K562 (cell line): ENCODE data around the gene MAN1B1. TPM values are rescaled to one million over a fixed set of nuclear protein-coding genes. Genes with fewer than 3 reads are reported as not detected.

Source experiments
- ATAC-seq: fragments of 200-7000 bp; cut with Tn5 transposase; 3 replicates; pipeline ENCODE4 v1.9.1; 2020; ENCODE audit warnings: moderate library complexity
- BruUV-seq: library from RNA; stranded (reverse); fragments of 400-500 nt; replicated peaks from 2 replicates; lab custom pipeline; 2021; lab: Mats Ljungman, UMichigan
- CTCF ChIA-PET: fragments of 300-600 bp; formaldehyde crosslinking; extraction: SDS; loops from one replicate; lab custom pipeline; 2021; ENCODE audit warnings: low intra/inter-chr PET ratio; lab: Yijun Ruan, JAX
- POLR2A ChIA-PET: fragments of 300-600, 350-650 bp; sonication (Branson Sonifier 250); formaldehyde crosslinking; extraction: SDS; loops from one replicate; lab custom pipeline; 2021; ENCODE audit warnings: antibody characterized with exemption, inconsistent platforms; lab: Yijun Ruan, JAX
- DNase-seq, 4 experiments: peaks; one replicate each; pipeline versions ENCODE4 v3.0.0 to v3.0.0-alpha.2; 2011 to 2018; ENCODE audit warnings: low spot score in 3 of 4, mixed read lengths in 3 of 4; ENCODE audit errors: extremely low read depth in 1 of 4
- FAIRE-seq: peaks from 2 replicates; lab custom pipeline; 2011; peaks lifted over from hg19 to GRCh38; lab: Jason Lieb, UNC
- H2AFZ ChIP-seq: 2 replicates; pipeline ENCODE4 v1.6.0; 2011; ENCODE audit warnings: low read depth, low read length, control low read depth, inconsistent platforms
- H3K27ac ChIP-seq: fragments of 200-600 bp; 3 replicates; pipeline ENCODE4 v1.8.0; 2011; ENCODE audit warnings: low read depth, mild to moderate bottlenecking, control low read depth, inconsistent platforms, low read length, moderate library complexity, mixed read lengths; ENCODE audit errors: extremely low read depth
- H3K27me3 ChIP-seq, 2 experiments: fragments of 300-600 bp in 1 of 2; 2 replicates in 1 of 2; 3 replicates in 1 of 2; pipeline versions ENCODE4 v1.6.0 to v1.8.0; 2011; ENCODE audit warnings: inconsistent platforms in 2 of 2, low read length in 2 of 2, mild to moderate bottlenecking in 1 of 2, mixed read lengths in 1 of 2, moderate library complexity in 1 of 2; ENCODE audit not compliant: control insufficient read depth in 2 of 2, insufficient read depth in 2 of 2
- H3K36me3 ChIP-seq: fragments of 300-600 bp; 3 replicates; pipeline ENCODE4 v1.8.0; 2011; ENCODE audit warnings: mild to moderate bottlenecking, low read length, inconsistent platforms; ENCODE audit not compliant: control insufficient read depth, insufficient read depth
- H3K4me1 ChIP-seq, 2 experiments: fragments of 200-600 bp in 1 of 2; replicated peaks in 1 of 2; 2 replicates in 1 of 2; 3 replicates in 1 of 2; pipeline versions ENCODE4 v1.5.1 to v1.8.0; 2011; ENCODE audit warnings: inconsistent platforms in 2 of 2, low read length in 2 of 2, mild to moderate bottlenecking in 1 of 2, mixed read lengths in 1 of 2, moderate library complexity in 1 of 2; ENCODE audit not compliant: control insufficient read depth in 2 of 2, insufficient read depth in 2 of 2
- H3K4me2 ChIP-seq: 2 replicates; pipeline ENCODE4 v1.6.1; 2011; ENCODE audit warnings: low read length, control low read depth, inconsistent platforms, mixed read lengths; ENCODE audit not compliant: insufficient read depth
- H3K4me3 ChIP-seq: fragments of 200-600 bp; sonication (generic), shearing (Covaris generic); 2 replicates; pipeline ENCODE4 v1.5.1; 2016; ENCODE audit warnings: control low read depth, inconsistent platforms
- H3K79me2 ChIP-seq: fragments of 200-600 bp; 3 replicates; pipeline ENCODE4 v1.8.0; 2011; ENCODE audit warnings: low read length, inconsistent platforms; ENCODE audit not compliant: control insufficient read depth, insufficient read depth
- H3K9ac ChIP-seq, 2 experiments: 2 replicates each; pipeline versions ENCODE4 v1.6.0 to v1.6.1; 2011; ENCODE audit warnings: low read depth in 2 of 2, low read length in 2 of 2, control low read depth in 1 of 2, inconsistent platforms in 1 of 2, mild to moderate bottlenecking in 1 of 2, mixed read lengths in 1 of 2; ENCODE audit not compliant: insufficient read depth in 1 of 2
- H3K9me1 ChIP-seq: one replicate; pipeline ENCODE4 v1.6.0; 2011; ENCODE audit warnings: inconsistent platforms, mild to moderate bottlenecking, low read length, moderate library complexity; ENCODE audit not compliant: control insufficient read depth, insufficient read depth
- H3K9me3 ChIP-seq: replicated peaks from 2 replicates; pipeline ENCODE4 v1.5.1; 2011; ENCODE audit warnings: low read depth, low read length, inconsistent platforms; ENCODE audit not compliant: control insufficient read depth, insufficient read depth
- H4K20me1 ChIP-seq: replicated peaks from 2 replicates; pipeline ENCODE4 v1.6.1; 2011; ENCODE audit warnings: low read length, inconsistent platforms, mixed read lengths; ENCODE audit not compliant: control insufficient read depth, insufficient read depth
- DACH1 ChIP-seq: fragments of 450-650 bp; IDR thresholded peaks from 2 replicates; pipeline ENCODE4 v1.6.1; 2018; ENCODE audit not compliant: partially characterized antibody
- ETS2 ChIP-seq: IDR thresholded peaks from 2 replicates; pipeline ENCODE4 v1.6.1; 2016; ENCODE audit warnings: borderline replicate concordance, missing genetic modification characterization, mild to moderate bottlenecking, moderate library complexity, missing compliant biosample characterization; ENCODE audit not compliant: poor library complexity, severe bottlenecking
- FOXJ3 ChIP-seq: sonication (generic); formaldehyde crosslinking; IDR thresholded peaks from 2 replicates; pipeline ENCODE4 v1.4.0; 2020; ENCODE audit warnings: mild to moderate bottlenecking, missing genetic modification reagents
- HDAC3 ChIP-seq: fragments of 450-650 bp; IDR thresholded peaks from 2 replicates; pipeline ENCODE4 v1.6.1; 2018; ENCODE audit warnings: borderline replicate concordance, mild to moderate bottlenecking, moderate library complexity; ENCODE audit not compliant: partially characterized antibody
- JUNB ChIP-seq: fragments of 450-650 bp; formaldehyde crosslinking; conservative IDR thresholded peaks from 2 replicates; pipeline ENCODE4 v1.4.0; 2020; ENCODE audit warnings: mild to moderate bottlenecking
- MTA2 ChIP-seq: fragments of 450-650 bp; IDR thresholded peaks from 2 replicates; pipeline ENCODE4 v1.6.1; 2016; ENCODE audit warnings: low read depth
- RAD21 ChIP-seq, 2 experiments: fragments of 250-450 bp in 1 of 2; fragments of 450-650 bp in 1 of 2; sonication (Bioruptor Pico) in 1 of 2; formaldehyde crosslinking in 1 of 2; IDR thresholded peaks in 1 of 2; conservative IDR thresholded peaks in 1 of 2; 2 replicates each; pipeline versions ENCODE4 v1.4.0 to v1.8.0; 2020 to 2022; ENCODE audit warnings: mild to moderate bottlenecking in 2 of 2, moderate library complexity in 1 of 2
- RUNX1 ChIP-seq: sonication (generic); IDR thresholded peaks from 2 replicates; pipeline ENCODE4 v1.6.1; 2016; ENCODE audit warnings: antibody characterized with exemption, low read depth
- SMAD2 ChIP-seq: fragments of 150-350 bp; IDR thresholded peaks from 2 replicates; pipeline ENCODE4 v1.6.1; 2014; ENCODE audit warnings: low read depth, mild to moderate bottlenecking, low read length
- SMARCB1 ChIP-seq: IDR thresholded peaks from 2 replicates; pipeline ENCODE4 v1.6.1; 2011; ENCODE audit warnings: improper control_type of control experiment, low read depth; ENCODE audit not compliant: insufficient read length
- SP2 ChIP-seq: IDR thresholded peaks from 2 replicates; pipeline ENCODE4 v1.6.1; 2011; ENCODE audit warnings: mild to moderate bottlenecking, low read depth, low read length, moderate library complexity; ENCODE audit not compliant: poor library complexity, severe bottlenecking; ENCODE audit errors: extremely low read depth
- ZNF316 ChIP-seq: fragments of 450-650 bp; IDR thresholded peaks from 2 replicates; pipeline ENCODE4 v1.6.1; 2016
- ZNF41 ChIP-seq: fragments of 250-450 bp; sonication (Bioruptor Pico); conservative IDR thresholded peaks from 2 replicates; pipeline ENCODE4 v1.4.0; 2020; ENCODE audit warnings: mild to moderate bottlenecking
- ZNF431 ChIP-seq: sonication (generic); formaldehyde crosslinking; IDR thresholded peaks from 2 replicates; pipeline ENCODE4 v1.8.0; 2022; ENCODE audit warnings: mild to moderate bottlenecking, missing genetic modification reagents
- ZNF449 ChIP-seq: fragments of 250-450 bp; sonication (Bioruptor Pico); IDR thresholded peaks from 2 replicates; pipeline ENCODE4 v1.8.0; 2022; ENCODE audit warnings: moderate library complexity, mild to moderate bottlenecking, inconsistent platforms
- WGBS: fragments of 100-300 bp; shearing (Covaris generic); methylation state at CpG from one replicate; pipeline ENCODE4 v1.1.6; 2016; ENCODE audit warnings: low coverage, mixed read lengths; ENCODE audit not compliant: insufficient coverage; ENCODE audit errors: missing lambda C conversion rate; 5-methylcytosine and 5-hydroxymethylcytosine counted together
- in situ Hi-C: fragments of 300-500 bp; cut with MboI; formaldehyde crosslinking; loops from 4 replicates; pipeline ENCODE4 v1.15.0; 2018; ENCODE audit warnings: inconsistent platforms, mixed read lengths
- intact Hi-C: fragments of 100-400 bp; cut with micrococcal nuclease; formaldehyde crosslinking; loops from 2 replicates; pipeline ENCODE4 v1.14.2; 2022
- polyA plus RNA-seq, 8 experiments: library from polyadenylated mRNA; depleted of rRNA in 4 of 8; stranded (reverse) in 5 of 8; unstranded in 3 of 8; fragments of >200 nt; fragmentation: Nextera tagmentation in 2 of 8; fragmentation: Illumina TruSeq in 1 of 8; extraction: Ambion mirVana in 2 of 8; extraction: Trizol in 1 of 8; gene quantifications; 2 replicates each; pipeline versions ENCODE4 v1.2.1 to v1.2.3, GENCODE V29; 2011 to 2014; ENCODE audit warnings: inconsistent platforms in 1 of 8, missing spikeins in 1 of 8
- total RNA-seq, 7 experiments: library from RNA; depleted of rRNA in 6 of 7; stranded (reverse); fragments of >200 nt in 6 of 7; fragmentation: Illumina TruSeq in 2 of 7; extraction: Trizol in 2 of 7; gene quantifications; 2 replicates each; pipeline versions ENCODE4 v1.2.1 to v1.2.3, GENCODE V29; 2011 to 2021; ENCODE audit warnings: low replicate concordance in 1 of 7
- TF ChIP-seq, protein P1 (sequence below): sonication (generic); formaldehyde crosslinking; IDR thresholded peaks from 2 replicates; pipeline ENCODE4 v1.8.1; 2023; ENCODE audit warnings: mild to moderate bottlenecking, missing genetic modification reagents
- TF ChIP-seq, protein P2 (sequence below): fragments of 250-450 bp; sonication (Bioruptor Pico); IDR thresholded peaks from 2 replicates; pipeline ENCODE4 v1.9.0; 2021; ENCODE audit warnings: mild to moderate bottlenecking, inconsistent platforms

Gene MAN1B1
- total and polyA plus RNA-seq, 9 of the 15 experiments (the other 6 are each of a cell fraction or from before 2014, with no cell fraction given), result 0.55 to 36.6 (median 27.3) TPM

DNA sequence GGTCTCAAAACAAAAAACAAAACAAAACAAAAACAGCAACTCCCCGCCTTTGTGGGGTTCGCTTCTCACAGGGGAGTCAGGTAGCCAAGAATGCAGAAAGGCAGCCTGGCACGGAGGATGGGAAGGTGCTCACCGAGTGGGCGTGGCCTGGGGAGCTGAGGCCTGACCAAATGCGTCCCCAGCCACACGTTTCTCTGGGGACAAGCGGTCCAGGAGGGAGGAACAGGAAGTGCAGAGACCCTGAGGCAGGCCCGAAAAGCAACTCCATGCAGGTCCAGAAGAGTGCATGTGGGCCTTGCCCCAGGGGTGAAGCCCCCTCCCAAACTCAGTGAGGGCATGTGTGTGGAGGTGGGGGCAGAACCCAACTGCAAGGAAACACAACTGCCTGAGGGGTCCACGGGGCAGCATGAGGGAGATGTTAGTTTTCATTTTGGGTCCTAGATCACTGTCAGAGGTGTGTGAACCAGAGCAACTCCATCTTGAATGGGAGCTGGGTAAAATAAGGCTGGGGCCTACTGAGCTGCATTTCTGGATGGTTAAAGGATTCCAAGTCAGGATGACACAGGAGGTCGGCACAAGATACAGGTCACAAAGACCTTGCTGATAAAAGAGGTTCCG, 12.0 kb upstream of the MAN1B1 start:
- peaks cover 24 to 75% of the 10 kb centered on the region in 2 experiments for H3K4me1 ChIP-seq
- H3K4me2 ChIP-seq, result no peak overlapping the region; the same call in 1 of the 2 replicates
- H3K27ac ChIP-seq, result peak overlapping the region; percentile 82
- H3K9ac ChIP-seq, result peak overlapping the region; percentile 51 to 60
- BruUV-seq, result no TSS peak
- H2AFZ ChIP-seq, result peak overlapping the region; percentile 92
- H3K9me3 ChIP-seq, result no peaks in the 10 kb centered on the region
- H3K9me1 ChIP-seq, result no peaks in the 10 kb centered on the region
- ChIA-PET CTCF (no interaction called here), POLR2A (interaction anchor here (0.7 to 1.3 kb wide), 2 partner anchors 8 to 12 kb away, joined by 3 to 4 read pairs; partner anchors contain the start of gene MAN1B1)
- intact Hi-C loops (no loop called here), in situ Hi-C loops (no loop called here)
- H3K79me2 ChIP-seq, result peaks cover 14% of the 10 kb centered on the region
- WGBS, result 57% methylated on average over 10 of the region's 12 CpGs
- H3K27me3 ChIP-seq, result no peaks in the 10 kb centered on the region
- ATAC-seq (no peak), DNase-seq (peak in 1 of 4 experiments; percentile 30), FAIRE-seq (no peak)
- no peak overlapping the region for H3K4me3 ChIP-seq
- H4K20me1 ChIP-seq, result no peaks in the 10 kb centered on the region
- H3K36me3 ChIP-seq, result peaks cover 8% of the 10 kb centered on the region; the same call in 1 of the 3 replicates
- TF ChIP-seq ZNF41 (CRISPR knock-in tag) (peak; percentile 98), RAD21 (CRISPR knock-in tag; conservative IDR thresholded peaks at IDR 0.05 in 1 of 2, IDR thresholded peaks at IDR 0.05 in 1 of 2) (peak in 1 of 2 experiments; percentile 43; a peak in 2 of 4 replicates), ZNF316 (no peak), RUNX1 (no peak), SP2 (no peak), JUNB (peak; percentile 80), ZNF449 (CRISPR knock-in tag) (peak; percentile 99), HDAC3 (no peak), MTA2 (no peak), DACH1 (no peak), SMAD2 (no peak), ETS2 (tag) (peak; percentile 88), FOXJ3 (CRISPR knock-in tag) (no peak), ZNF431 (CRISPR knock-in tag) (no peak), SMARCB1 (no peak)
- TF ChIP-seq, protein P1, sequence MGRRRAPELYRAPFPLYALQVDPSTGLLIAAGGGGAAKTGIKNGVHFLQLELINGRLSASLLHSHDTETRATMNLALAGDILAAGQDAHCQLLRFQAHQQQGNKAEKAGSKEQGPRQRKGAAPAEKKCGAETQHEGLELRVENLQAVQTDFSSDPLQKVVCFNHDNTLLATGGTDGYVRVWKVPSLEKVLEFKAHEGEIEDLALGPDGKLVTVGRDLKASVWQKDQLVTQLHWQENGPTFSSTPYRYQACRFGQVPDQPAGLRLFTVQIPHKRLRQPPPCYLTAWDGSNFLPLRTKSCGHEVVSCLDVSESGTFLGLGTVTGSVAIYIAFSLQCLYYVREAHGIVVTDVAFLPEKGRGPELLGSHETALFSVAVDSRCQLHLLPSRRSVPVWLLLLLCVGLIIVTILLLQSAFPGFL, result no peak
- TF ChIP-seq, protein P2, sequence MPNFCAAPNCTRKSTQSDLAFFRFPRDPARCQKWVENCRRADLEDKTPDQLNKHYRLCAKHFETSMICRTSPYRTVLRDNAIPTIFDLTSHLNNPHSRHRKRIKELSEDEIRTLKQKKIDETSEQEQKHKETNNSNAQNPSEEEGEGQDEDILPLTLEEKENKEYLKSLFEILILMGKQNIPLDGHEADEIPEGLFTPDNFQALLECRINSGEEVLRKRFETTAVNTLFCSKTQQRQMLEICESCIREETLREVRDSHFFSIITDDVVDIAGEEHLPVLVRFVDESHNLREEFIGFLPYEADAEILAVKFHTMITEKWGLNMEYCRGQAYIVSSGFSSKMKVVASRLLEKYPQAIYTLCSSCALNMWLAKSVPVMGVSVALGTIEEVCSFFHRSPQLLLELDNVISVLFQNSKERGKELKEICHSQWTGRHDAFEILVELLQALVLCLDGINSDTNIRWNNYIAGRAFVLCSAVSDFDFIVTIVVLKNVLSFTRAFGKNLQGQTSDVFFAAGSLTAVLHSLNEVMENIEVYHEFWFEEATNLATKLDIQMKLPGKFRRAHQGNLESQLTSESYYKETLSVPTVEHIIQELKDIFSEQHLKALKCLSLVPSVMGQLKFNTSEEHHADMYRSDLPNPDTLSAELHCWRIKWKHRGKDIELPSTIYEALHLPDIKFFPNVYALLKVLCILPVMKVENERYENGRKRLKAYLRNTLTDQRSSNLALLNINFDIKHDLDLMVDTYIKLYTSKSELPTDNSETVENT, result no peak
